ENCODE data around the gene EXO1. TPM values are rescaled to one million over a fixed set of nuclear protein-coding genes. Genes with fewer than 3 reads are reported as not detected.

EXO1 gene
- total and polyA plus RNA-seq, 8 donors = 4.0 to 16.2 (median 11.0) TPM

- Histone ChIP-seq H3K36me3 (no peaks in the 10 kb centered on the region), H3K9me3 (no peaks in the 10 kb centered on the region), H3K27me3 (no peaks in the 10 kb centered on the region), H3K27ac (no peak overlapping the region), H3K4me3 (no peak overlapping the region), H3K4me1 (no peaks in the 10 kb centered on the region)
- no peak for DNase-seq
- intact Hi-C loops (cut with DNase I) = no loop called here
- no peak for ATAC-seq
- no peak for TF ChIP-seq CTCF (IDR thresholded peaks at IDR 0.05)
Observed at GRCh38 chr1:241817956-241818612, 29.9 kb upstream of the EXO1 start.

- DNase-seq (no peak), ATAC-seq (no peak)
- intact Hi-C loops (cut with DNase I) = no loop called here
- Histone ChIP-seq H3K36me3 (no peaks in the 10 kb centered on the region), H3K9me3 (no peaks in the 10 kb centered on the region), H3K4me3 (no peak overlapping the region), H3K4me1 (no peaks in the 10 kb centered on the region), H3K27ac (no peak overlapping the region), H3K27me3 (no peaks in the 10 kb centered on the region)
- no peak for TF ChIP-seq CTCF (IDR thresholded peaks at IDR 0.05)
Observed at GRCh38 chr1:241819340-241819866, 28.6 kb upstream of the EXO1 start.

GRCh38 chr1:241821363-241821762 is 26.6 kb upstream of the EXO1 start:
- Histone ChIP-seq H3K4me1 (no peaks in the 10 kb centered on the region), H3K36me3 (no peaks in the 10 kb centered on the region), H3K27me3 (no peaks in the 10 kb centered on the region), H3K4me3 (no peak overlapping the region), H3K27ac (no peak overlapping the region), H3K9me3 (no peaks in the 10 kb centered on the region)
- TF ChIP-seq CTCF (IDR thresholded peaks at IDR 0.05) = no peak
- DNase-seq (no peak), ATAC-seq (no peak)
- intact Hi-C loops (cut with DNase I) = loop anchor here in 1 of 2 donors (10.0 kb wide), 1 partner anchor 287 kb away; the partner anchor contains the start of gene KMO

GRCh38 chr1:241822846-241823245 is 25.2 kb upstream of the EXO1 start:
- DNase-seq (no peak), ATAC-seq (no peak)
- Histone ChIP-seq H3K9me3 (no peaks in the 10 kb centered on the region), H3K4me1 (no peaks in the 10 kb centered on the region), H3K4me3 (no peak overlapping the region), H3K27me3 (no peaks in the 10 kb centered on the region), H3K27ac (no peak overlapping the region), H3K36me3 (no peaks in the 10 kb centered on the region)
- intact Hi-C loops (cut with DNase I) = loop anchor here in 1 of 2 donors (10.0 kb wide), 1 partner anchor 288 kb away; the partner anchor contains the start of gene KMO
- TF ChIP-seq CTCF (IDR thresholded peaks at IDR 0.05) = no peak

GRCh38 chr1:241823925-241824324 is 24.1 kb upstream of the EXO1 start:
- DNase-seq (no peak), ATAC-seq (no peak)
- H3K4me3 ChIP-seq = no peak overlapping the region
- no peaks in the 10 kb centered on the region for H3K36me3 ChIP-seq
- TF ChIP-seq CTCF (IDR thresholded peaks at IDR 0.05) = no peak
- no peak overlapping the region for H3K27ac ChIP-seq
- H3K4me1 ChIP-seq = no peaks in the 10 kb centered on the region
- H3K27me3 ChIP-seq = no peaks in the 10 kb centered on the region
- intact Hi-C loops (cut with DNase I) = loop anchor here in 1 of 2 donors (10.0 kb wide), 1 partner anchor 289 kb away; the partner anchor contains the start of gene KMO
- no peaks in the 10 kb centered on the region for H3K9me3 ChIP-seq
